ENCODE results near the gene CNTF.
"Not testable (repeated sequence)": the region's sequence is repeated elsewhere in the genome, so short reads cannot be mapped to it uniquely, and the experiment has no call there.

The CNTF gene

GRCh38 chr11:58622344-58622743 lies at the start of gene CNTF:
CNTF (plus strand) TSS chr11:58622665; CDS start chr11:58622753, 88 bp downstream.
- DNase-seq (ENCODE audit: low read depth in 2 of 2) = no peak

DNA sequence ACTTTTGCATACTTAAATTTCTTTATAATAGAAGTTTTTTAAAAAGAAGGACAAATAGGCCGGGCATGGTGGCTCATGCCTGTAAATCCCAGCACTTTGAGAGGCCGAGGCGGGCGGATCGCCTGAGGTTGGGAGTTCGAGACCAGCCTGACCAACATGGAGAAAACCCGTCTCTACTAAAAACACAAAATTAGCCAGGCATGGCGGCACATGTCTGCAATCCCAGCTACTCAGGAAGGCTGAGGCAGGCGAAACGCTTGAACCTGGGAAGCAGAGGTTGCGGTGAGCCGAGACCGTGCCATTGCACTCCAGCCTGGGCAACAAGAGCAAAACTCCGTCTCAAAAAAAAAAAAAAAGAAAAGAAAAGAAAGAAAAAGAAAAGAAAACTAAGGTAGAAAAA lies 49.6 kb upstream of the CNTF start:
- not testable (repeated sequence) for DNase-seq (ENCODE audit: low read depth in 2 of 2)

GRCh38 chr11:58573451-58574104 lies 48.9 kb upstream of the CNTF start:
- DNase-seq (ENCODE audit: low read depth in 2 of 2) = peak; percentile 64 to 66

DNA sequence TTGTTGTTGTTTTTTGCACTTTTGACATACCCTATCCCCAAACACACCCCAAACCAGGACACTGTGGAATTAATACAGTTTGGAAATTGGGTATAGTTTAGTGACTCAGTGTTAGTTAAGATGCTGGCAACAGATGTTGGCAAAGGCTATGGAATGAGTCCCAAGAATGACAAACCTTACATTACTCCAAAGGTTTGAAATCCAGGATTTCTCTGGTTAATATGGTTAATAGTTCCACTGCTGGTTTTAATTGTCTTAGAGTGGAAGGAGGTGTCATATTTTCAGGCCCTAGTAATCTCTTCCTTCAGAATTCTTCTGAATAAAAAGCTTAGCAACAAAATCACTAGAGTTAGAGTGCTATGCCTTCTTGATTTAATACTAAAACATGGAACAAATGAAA lies 47.6 kb upstream of the CNTF start:
- no peak for DNase-seq (ENCODE audit: low read depth in 2 of 2)

DNA sequence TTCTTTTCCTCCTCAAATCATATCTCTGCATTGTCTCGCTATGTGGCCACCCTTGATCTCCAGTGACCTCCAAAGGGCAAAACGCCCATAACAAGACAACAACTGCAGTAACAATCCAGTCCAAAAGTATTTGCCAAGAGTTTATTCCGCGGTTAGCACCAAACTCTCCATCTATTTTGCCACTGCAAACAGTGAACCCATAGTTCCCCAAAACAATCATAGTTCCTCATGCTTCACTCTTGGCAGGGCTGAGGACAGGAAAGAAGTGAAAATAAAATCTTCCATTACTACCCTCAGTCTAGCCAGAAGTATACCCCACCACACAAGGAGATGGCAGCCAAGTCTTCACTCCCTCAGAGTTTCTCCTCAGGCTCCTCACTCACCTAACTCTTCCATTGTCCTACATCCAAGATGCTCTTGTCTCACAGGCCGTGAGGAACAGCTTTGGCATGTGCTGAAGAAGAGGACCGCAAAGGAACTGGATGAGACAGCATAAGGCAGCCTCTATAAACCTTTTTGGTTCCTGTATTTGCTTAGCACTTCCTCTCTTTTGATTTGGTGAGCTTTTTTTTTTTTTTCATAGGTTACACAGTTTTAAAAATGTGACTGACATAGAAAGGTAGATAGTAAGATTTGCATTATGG lies 47.0 kb upstream of the CNTF start, which contains the start of gene LPXN:
LPXN (minus strand) TSS at position 480 of the 644 bp plus-strand sequence; CDS start at position 396, 84 bp downstream.
- DNase-seq (ENCODE audit: low read depth in 2 of 2) = no peak

DNA sequence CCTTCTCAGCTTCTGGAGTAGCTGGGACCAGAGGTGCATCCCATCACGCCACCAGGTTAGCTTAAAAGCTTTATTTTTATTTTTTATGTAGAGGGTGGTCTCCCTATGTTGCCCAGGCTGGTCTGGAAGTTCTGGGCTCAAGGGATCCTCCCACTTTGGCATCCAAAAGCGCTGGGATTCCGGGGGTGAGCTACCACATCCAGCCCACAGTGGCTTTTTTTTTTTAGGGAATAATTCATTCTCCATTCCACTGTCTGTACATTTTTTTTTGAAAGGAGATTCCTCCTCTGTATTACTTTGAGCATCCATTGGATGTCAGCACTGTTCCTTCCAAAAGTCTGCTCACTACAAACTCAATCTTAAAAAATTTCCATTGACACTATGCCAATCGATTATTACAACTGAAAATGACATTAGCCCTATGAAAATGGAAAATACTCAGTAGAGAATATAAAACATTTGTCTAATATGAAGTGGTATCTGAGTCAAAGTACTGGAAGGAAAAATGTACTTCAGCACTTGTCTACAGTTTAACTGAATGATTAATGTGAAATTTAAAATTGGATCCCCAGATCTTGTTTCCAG lies 45.5 kb upstream of the CNTF start:
- no peak for DNase-seq (ENCODE audit: low read depth in 2 of 2)

GRCh38 chr11:58577555-58578135 lies 44.8 kb upstream of the CNTF start:
- DNase-seq (ENCODE audit: low read depth in 2 of 2) = peak; percentile 55 to 71

- peak; percentile 83 to 86 for DNase-seq (ENCODE audit: low read depth in 2 of 2)
These were observed 44.3 kb upstream of the CNTF start for GRCh38 chr11:58578136-58578634.

GRCh38 chr11:58578635-58579191 lies 43.8 kb upstream of the CNTF start, which contains the start of gene ZFP91:
ZFP91 (plus strand) TSS chr11:58579063; CDS start chr11:58579282, 219 bp downstream.
- DNase-seq (ENCODE audit: low read depth in 2 of 2) = peak; percentile 94 to 96

DNA sequence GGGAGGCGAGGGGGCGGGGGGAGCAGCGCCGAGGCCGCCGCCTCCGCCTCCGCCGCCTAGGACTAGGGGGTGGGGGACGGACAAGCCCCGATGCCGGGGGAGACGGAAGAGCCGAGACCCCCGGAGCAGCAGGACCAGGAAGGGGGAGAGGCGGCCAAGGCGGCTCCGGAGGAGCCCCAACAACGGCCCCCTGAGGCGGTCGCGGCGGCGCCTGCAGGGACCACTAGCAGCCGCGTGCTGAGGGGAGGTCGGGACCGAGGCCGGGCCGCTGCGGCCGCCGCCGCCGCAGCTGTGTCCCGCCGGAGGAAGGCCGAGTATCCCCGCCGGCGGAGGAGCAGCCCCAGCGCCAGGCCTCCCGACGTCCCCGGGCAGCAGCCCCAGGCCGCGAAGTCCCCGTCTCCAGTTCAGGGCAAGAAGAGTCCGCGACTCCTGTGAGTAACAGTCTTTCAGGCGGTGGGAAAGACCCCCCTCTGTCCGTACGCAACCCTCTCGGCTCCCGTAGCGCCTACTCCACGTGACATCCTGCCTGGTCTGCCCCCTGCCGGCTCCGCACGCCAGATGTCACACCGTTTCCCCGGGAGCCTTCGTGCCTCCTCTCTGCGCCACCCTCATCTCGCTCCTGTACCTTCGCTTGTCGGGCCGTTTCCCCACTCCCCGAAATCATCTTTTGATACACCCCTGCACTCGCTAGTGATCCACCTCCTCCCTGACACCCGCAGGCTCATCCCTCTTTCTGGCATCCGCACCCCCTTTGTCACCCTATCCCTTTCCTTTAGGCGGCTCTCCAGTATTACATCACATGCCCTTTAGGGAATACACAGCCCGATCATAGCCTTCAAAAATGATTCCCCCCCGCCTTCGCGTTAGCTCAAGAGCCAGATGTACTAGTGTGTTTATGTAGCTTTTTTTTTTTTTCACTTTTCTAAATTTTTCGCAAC lies 43.0 kb upstream of the CNTF start:
- peak; percentile 85 to 88 for DNase-seq (ENCODE audit: low read depth in 2 of 2)

DNA sequence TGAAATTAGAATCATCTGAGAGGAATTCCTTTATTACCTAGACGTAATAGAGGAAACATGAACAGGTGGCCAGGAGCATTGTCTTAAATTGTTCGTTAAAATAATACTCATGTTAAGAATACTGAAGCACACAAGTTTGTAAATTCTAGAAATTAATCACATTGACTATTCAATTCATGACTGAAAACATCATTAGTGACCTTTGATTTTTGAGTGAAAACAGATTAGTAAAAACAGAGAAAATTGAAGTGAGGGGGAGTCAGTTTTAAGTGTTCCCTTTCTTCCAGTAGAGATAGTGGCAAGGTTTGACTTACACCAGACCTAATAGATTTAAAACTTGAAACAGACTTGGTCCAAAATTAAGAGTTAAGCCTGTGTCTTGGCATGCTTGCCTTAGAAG lies 42.2 kb upstream of the CNTF start:
- DNase-seq (ENCODE audit: low read depth in 2 of 2) = no peak

GRCh38 chr11:58582437-58582836 lies 40.0 kb upstream of the CNTF start:
- no peak for DNase-seq (ENCODE audit: low read depth in 2 of 2)

GRCh38 chr11:58586998-58587397 lies 35.5 kb upstream of the CNTF start:
- no peak for DNase-seq (ENCODE audit: low read depth in 2 of 2)

DNA sequence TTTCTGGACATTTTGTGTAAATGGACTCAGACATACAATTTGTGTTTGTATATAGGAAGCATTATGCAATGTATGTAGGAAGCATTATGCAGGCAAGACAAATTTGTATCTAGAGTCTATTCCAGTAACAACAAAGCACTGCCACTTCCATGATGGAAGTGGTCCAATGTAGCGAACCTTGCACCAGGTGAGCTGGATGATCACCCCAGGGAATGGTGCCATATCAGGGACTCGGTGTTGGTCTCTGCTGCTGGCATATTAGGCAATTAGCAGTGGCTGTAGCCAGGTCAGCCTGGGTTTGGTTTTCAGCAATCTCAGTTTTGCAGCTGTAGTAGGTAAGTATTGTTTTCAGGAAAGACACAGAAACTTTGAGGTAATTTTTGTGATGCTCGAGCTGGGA lies 30.8 kb upstream of the CNTF start:
- no peak for DNase-seq (ENCODE audit: low read depth in 2 of 2)

DNA sequence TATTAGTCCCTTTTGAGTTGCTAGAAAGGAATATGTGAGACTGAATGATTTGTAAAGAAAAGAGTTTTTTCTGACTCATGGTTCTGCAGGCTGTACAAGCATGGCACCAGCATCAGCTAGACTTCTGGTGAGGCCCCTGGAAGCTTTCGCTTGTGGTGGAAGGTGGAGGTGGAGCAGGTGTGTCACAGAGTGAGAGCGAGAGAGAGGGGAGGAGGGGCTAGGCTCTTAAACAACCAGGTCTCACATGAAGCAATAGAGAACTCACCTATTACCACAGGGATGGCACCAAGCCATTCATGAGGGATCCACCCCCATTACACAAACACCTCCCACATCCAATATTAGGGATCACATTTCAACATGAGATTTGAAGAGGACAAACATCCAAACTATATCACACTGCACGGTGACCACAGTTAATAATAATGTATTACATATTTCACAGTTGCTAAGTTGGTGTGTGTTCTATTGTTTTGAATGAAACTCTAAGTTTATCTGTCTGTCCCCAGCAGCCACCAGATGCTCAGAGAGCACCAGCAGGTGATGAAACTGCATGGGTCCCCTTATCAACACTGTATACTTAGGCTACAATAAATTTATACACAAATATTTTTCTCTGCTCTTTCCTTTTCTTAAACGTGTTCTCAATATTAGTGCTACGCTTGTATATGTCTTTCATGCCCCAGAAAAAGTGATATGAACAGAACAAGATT lies 29.5 kb upstream of the CNTF start:
- peak; percentile 34 to 42 for DNase-seq (ENCODE audit: low read depth in 2 of 2)

- no peak for DNase-seq (ENCODE audit: low read depth in 2 of 2)
These were observed 27.6 kb upstream of the CNTF start for GRCh38 chr11:58594826-58595225.

- no peak for DNase-seq (ENCODE audit: low read depth in 2 of 2)
These were observed 25.8 kb upstream of the CNTF start for GRCh38 chr11:58596621-58597020.

GRCh38 chr11:58597486-58598144 lies 24.9 kb upstream of the CNTF start:
- no peak for DNase-seq (ENCODE audit: low read depth in 2 of 2)

- DNase-seq (ENCODE audit: low read depth in 2 of 2) = no peak
These were observed 22.0 kb upstream of the CNTF start for GRCh38 chr11:58600510-58600909.
